Transverse colon (tissue), 4 donors: Measurements from ENCODE around the gene NCS1.

Source experiments
- EP300 ChIP-seq: sonication (generic); formaldehyde crosslinking; IDR thresholded peaks from one replicate; pipeline ENCODE4 v1.6.1; 2017; ENCODE audit warnings: antibody characterized with exemption, low read depth
- POLR2A ChIP-seq: fragments of 450-650 bp; IDR thresholded peaks from one replicate; pipeline ENCODE4 v1.6.1; 2016; ENCODE audit warnings: antibody characterized with exemption, mild to moderate bottlenecking, moderate library complexity
- POLR2AphosphoS5 ChIP-seq, 3 donors: sonication (generic); formaldehyde crosslinking; IDR thresholded peaks; one replicate each; pipeline ENCODE4 v1.6.1; 2016; ENCODE audit warnings: antibody characterized with exemption in 3 of 3
- TF ChIP-seq, protein P1 (sequence below), 5 experiments: fragments of 200-600 bp in 3 of 5; fragments of 450-650 bp in 2 of 5; sonication (generic) in 3 of 5; IDR thresholded peaks; 1 replicate in 2 of 5; 2 replicates in 3 of 5; pipeline ENCODE4 v1.5.1; 2016 to 2017; ENCODE audit warnings: antibody characterized with exemption in 5 of 5, inconsistent platforms in 3 of 5, mild to moderate bottlenecking in 2 of 5, moderate library complexity in 1 of 5

DNA sequence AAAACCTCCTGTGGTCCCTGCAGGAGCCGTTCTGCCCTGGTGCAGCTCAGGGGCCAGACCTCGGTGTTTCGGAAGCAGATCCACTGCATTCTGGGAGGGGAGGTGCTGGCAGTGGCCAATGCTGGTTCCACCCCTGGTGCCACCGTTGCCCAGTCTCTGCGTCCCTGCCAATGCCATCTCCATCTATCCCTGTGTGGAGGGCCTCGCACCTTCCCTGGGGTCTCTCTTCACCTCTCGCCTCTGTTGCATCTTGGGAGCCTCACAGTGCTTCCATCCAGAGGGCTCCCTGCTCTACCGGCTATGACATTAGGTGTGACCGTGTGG lies 15.3 kb downstream of the NCS1 start:
- TF ChIP-seq, protein P1, sequence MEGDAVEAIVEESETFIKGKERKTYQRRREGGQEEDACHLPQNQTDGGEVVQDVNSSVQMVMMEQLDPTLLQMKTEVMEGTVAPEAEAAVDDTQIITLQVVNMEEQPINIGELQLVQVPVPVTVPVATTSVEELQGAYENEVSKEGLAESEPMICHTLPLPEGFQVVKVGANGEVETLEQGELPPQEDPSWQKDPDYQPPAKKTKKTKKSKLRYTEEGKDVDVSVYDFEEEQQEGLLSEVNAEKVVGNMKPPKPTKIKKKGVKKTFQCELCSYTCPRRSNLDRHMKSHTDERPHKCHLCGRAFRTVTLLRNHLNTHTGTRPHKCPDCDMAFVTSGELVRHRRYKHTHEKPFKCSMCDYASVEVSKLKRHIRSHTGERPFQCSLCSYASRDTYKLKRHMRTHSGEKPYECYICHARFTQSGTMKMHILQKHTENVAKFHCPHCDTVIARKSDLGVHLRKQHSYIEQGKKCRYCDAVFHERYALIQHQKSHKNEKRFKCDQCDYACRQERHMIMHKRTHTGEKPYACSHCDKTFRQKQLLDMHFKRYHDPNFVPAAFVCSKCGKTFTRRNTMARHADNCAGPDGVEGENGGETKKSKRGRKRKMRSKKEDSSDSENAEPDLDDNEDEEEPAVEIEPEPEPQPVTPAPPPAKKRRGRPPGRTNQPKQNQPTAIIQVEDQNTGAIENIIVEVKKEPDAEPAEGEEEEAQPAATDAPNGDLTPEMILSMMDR (IDR thresholded peaks at IDR 0.05) = no peak
- TF ChIP-seq POLR2AphosphoS5 (IDR thresholded peaks at IDR 0.05) (no peak), POLR2A (no peak), EP300 (no peak)
